A673 (cell line): ENCODE data around the gene FAM228B. TPM values are rescaled to one million over a fixed set of nuclear protein-coding genes. Genes with fewer than 3 reads are reported as not detected.
"Not testable (repeated sequence)": the region's sequence is repeated elsewhere in the genome, so short reads cannot be mapped to it uniquely, and the experiment has no call there.

Source experiments
- BruUV-seq: library from RNA; stranded (reverse); fragments of 400-500 nt; replicated peaks from 2 replicates; lab custom pipeline; 2021; lab: Mats Ljungman, UMichigan
- CTCF ChIA-PET: fragments of 300-600 bp; sonication (Branson Sonifier 250); formaldehyde crosslinking; loops from one replicate; lab custom pipeline; 2022; ENCODE audit warnings: antibody characterized with exemption; lab: Charles Lee
- POLR2A ChIA-PET: fragments of 300-600 bp; sonication (Branson Sonifier 250); formaldehyde crosslinking; loops from one replicate; lab custom pipeline; 2022; ENCODE audit warnings: antibody characterized with exemption; ENCODE audit not compliant: low non-redundant PET; lab: Charles Lee
- DNase-seq: peaks from one replicate; pipeline ENCODE4 v3.0.0-alpha.2; 2015; ENCODE audit warnings: low spot score
- H3K27ac ChIP-seq: fragments of 200-600 bp; sonication (generic); 2 replicates; pipeline ENCODE4 v1.5.1; 2016; ENCODE audit warnings: mixed run types, low read depth, mild to moderate bottlenecking, mixed read lengths, antibody characterized with exemption, low read length; ENCODE audit not compliant: poor library complexity, severe bottlenecking
- H3K27me3 ChIP-seq: fragments of 200-600 bp; sonication (generic); replicated peaks from 2 replicates; pipeline ENCODE4 v1.6.1; 2017; ENCODE audit warnings: mixed run types, low read depth, mild to moderate bottlenecking, mixed read lengths, antibody characterized with exemption, low read length; ENCODE audit not compliant: insufficient read depth, poor library complexity
- H3K36me3 ChIP-seq: fragments of 200-600 bp; sonication (generic); 2 replicates; pipeline ENCODE4 v1.6.1; 2016; ENCODE audit warnings: mixed run types, mild to moderate bottlenecking, mixed read lengths, antibody characterized with exemption, low read length; ENCODE audit not compliant: insufficient read depth, poor library complexity, severe bottlenecking
- H3K4me1 ChIP-seq: fragments of 200-600 bp; sonication (generic); 2 replicates; pipeline ENCODE4 v1.6.1; 2017; ENCODE audit warnings: mixed run types, mild to moderate bottlenecking, mixed read lengths, antibody characterized with exemption, low read length; ENCODE audit not compliant: insufficient read depth, poor library complexity, severe bottlenecking
- H3K4me3 ChIP-seq: fragments of 200-600 bp; sonication (generic); 2 replicates; pipeline ENCODE4 v1.5.1; 2016; ENCODE audit warnings: low read depth, mixed run types, mild to moderate bottlenecking, mixed read lengths, low read length; ENCODE audit not compliant: poor library complexity, severe bottlenecking
- H3K9me3 ChIP-seq: fragments of 200-600 bp; sonication (generic); 2 replicates; pipeline ENCODE4 v1.6.1; 2016; ENCODE audit warnings: mixed run types, low read depth, mild to moderate bottlenecking, mixed read lengths, antibody characterized with exemption, low read length; ENCODE audit not compliant: poor library complexity, severe bottlenecking
- EZH2 ChIP-seq: fragments of 200-600 bp; sonication (generic); IDR thresholded peaks from 2 replicates; pipeline ENCODE4 v1.6.1; 2017; ENCODE audit warnings: borderline replicate concordance, low read depth, mild to moderate bottlenecking, mixed read lengths, antibody characterized with exemption, low read length; ENCODE audit not compliant: poor library complexity, severe bottlenecking
- intact Hi-C: fragments of 100-400 bp; cut with micrococcal nuclease; formaldehyde crosslinking; loops from one replicate; pipeline ENCODE4 v1.10.0; 2022; ENCODE audit not compliant: unreplicated experiment
- total RNA-seq: library from RNA; stranded (reverse); gene quantifications from 2 replicates; pipeline ENCODE4 v1.2.3, GENCODE V29; 2021
- TF ChIP-seq, protein P1 (sequence below): fragments of 300-800, 200-600 bp; sonication (generic); conservative IDR thresholded peaks from 2 replicates; pipeline ENCODE4 v1.5.1; 2017; ENCODE audit warnings: low read depth, mild to moderate bottlenecking, antibody characterized with exemption, low read length, moderate library complexity, mixed read lengths

The FAM228B gene
- total RNA-seq, 1 experiment from 2014 or later, result 6.8 TPM

DNA sequence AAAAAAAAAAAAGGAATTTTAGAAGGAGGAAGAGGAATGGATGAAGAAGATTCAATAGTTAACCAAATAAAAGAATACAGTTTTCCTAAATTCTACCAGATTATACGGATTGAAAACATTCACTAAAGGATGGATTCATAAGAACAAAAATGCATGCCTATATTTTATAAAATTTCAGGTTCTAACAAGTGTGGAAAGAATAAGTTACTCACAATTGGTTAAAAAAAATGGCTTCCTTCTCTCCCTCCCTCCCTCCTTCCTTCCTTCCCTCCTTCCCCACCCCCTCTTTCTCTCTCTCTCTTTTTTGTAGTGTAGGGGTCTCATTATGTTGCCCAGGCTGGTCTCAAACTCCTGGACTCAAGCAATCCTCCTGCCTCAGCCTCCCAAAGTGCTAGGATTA lies 37.0 kb upstream of the FAM228B start:
- CTCF ChIA-PET, result no interaction called here
- no peak overlapping the region for H3K27ac ChIP-seq
- no peaks in the 10 kb centered on the region for H3K27me3 ChIP-seq
- H3K4me3 ChIP-seq, result no peak overlapping the region
- BruUV-seq, result no TSS peak
- peaks cover 4% of the 10 kb centered on the region for H3K4me1 ChIP-seq
- no peak for TF ChIP-seq EZH2
- TF ChIP-seq, protein P1, sequence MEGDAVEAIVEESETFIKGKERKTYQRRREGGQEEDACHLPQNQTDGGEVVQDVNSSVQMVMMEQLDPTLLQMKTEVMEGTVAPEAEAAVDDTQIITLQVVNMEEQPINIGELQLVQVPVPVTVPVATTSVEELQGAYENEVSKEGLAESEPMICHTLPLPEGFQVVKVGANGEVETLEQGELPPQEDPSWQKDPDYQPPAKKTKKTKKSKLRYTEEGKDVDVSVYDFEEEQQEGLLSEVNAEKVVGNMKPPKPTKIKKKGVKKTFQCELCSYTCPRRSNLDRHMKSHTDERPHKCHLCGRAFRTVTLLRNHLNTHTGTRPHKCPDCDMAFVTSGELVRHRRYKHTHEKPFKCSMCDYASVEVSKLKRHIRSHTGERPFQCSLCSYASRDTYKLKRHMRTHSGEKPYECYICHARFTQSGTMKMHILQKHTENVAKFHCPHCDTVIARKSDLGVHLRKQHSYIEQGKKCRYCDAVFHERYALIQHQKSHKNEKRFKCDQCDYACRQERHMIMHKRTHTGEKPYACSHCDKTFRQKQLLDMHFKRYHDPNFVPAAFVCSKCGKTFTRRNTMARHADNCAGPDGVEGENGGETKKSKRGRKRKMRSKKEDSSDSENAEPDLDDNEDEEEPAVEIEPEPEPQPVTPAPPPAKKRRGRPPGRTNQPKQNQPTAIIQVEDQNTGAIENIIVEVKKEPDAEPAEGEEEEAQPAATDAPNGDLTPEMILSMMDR, result no peak
- no peaks in the 10 kb centered on the region for H3K36me3 ChIP-seq
- POLR2A ChIA-PET, result no interaction called here
- no peaks in the 10 kb centered on the region for H3K9me3 ChIP-seq
- intact Hi-C loops, result no loop called here
- no peak for DNase-seq

DNA sequence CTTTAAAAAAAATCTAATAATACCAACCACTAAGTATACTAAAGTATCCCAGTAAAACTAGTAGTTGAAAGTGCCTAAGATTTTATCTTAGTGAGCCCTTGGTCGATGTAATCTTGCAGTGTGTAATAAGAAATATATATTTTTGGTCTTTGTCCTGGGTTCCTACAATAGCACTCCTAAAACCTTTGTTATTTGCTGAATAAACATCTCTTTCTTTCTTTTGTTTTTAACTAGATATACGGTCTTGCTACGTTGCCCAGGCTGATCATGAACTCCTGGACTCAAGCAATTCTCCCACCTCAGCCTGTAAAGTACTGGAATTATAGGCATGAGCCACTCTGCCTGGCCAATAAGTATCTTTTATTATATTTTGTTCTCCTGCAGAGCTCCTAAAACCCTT lies 36.2 kb upstream of the FAM228B start:
- no peak overlapping the region for H3K4me3 ChIP-seq
- no peak for DNase-seq
- CTCF ChIA-PET, result no interaction called here
- H3K27ac ChIP-seq, result no peak overlapping the region
- intact Hi-C loops, result no loop called here
- TF ChIP-seq, protein P1, result no peak
- no peak for TF ChIP-seq EZH2
- no TSS peak for BruUV-seq
- H3K27me3 ChIP-seq, result no peaks in the 10 kb centered on the region
- peaks cover 4% of the 10 kb centered on the region for H3K4me1 ChIP-seq
- no peaks in the 10 kb centered on the region for H3K9me3 ChIP-seq
- no peaks in the 10 kb centered on the region for H3K36me3 ChIP-seq
- POLR2A ChIA-PET, result no interaction called here

- DNase-seq, result no peak
- intact Hi-C loops, result no loop called here
- POLR2A ChIA-PET, result no interaction called here
- TF ChIP-seq, protein P1, result no peak
- no peak for TF ChIP-seq EZH2
- H3K27me3 ChIP-seq, result no peaks in the 10 kb centered on the region
- H3K4me1 ChIP-seq, result peaks cover 2% of the 10 kb centered on the region
- no peaks in the 10 kb centered on the region for H3K36me3 ChIP-seq
- H3K27ac ChIP-seq, result no peak overlapping the region
- no TSS peak for BruUV-seq
- CTCF ChIA-PET, result no interaction called here
- no peaks in the 10 kb centered on the region for H3K9me3 ChIP-seq
- no peak overlapping the region for H3K4me3 ChIP-seq
Observed at GRCh38 chr2:24088821-24089359, 34.4 kb upstream of the FAM228B start.

DNA sequence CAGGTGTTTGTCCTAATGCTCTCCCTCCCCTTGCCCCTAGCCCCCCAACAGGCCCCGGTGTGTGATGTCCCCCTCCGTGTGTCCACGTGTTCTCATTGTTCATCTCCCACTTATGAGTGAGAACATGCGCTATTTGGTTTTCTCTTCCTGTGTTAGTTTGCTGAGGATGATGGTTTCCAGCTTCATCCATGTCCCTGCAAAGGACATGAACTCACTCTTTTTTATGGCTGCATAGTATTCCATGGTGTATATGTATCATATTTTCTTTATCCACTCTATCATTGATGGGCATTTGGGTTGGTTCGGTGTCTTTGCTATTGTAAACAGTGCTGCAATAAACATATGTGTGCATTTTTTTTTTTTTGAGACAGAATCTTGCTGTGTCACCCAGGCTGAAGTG lies 30.0 kb upstream of the FAM228B start:
- BruUV-seq, H3K36me3 ChIP-seq, H3K9me3 ChIP-seq, CTCF ChIA-PET, H3K4me1 ChIP-seq, H3K27me3 ChIP-seq, H3K27ac ChIP-seq, intact Hi-C loops, DNase-seq, H3K4me3 ChIP-seq, POLR2A ChIA-PET: not testable (repeated sequence)

DNA sequence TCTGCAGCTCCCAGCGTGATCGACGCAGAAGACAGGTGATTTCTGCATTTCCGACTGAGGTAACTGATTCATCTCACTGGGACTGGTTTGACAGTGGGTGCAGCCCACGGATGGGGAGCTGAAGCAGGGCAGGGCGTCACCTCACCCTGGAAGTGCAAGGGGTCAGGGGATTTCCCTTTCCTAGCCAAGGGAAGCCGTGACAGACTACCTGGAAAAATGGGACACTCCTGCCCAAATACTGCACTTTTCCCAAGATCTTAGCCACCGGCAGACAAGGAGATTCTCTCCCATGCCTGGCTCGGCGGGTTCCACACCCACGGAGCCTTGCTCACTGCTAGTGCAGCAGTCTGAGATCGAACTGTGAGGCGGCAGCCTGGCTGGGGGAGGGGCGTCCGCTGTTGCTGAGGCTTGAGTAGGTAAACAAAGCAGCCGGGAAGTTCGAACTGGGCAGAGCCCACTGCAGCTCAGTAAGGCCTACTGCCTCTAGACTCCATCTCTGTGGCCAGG lies 28.0 kb upstream of the FAM228B start:
- BruUV-seq, H3K27ac ChIP-seq, DNase-seq, H3K4me1 ChIP-seq, H3K4me3 ChIP-seq, intact Hi-C loops, H3K9me3 ChIP-seq, H3K27me3 ChIP-seq, POLR2A ChIA-PET, H3K36me3 ChIP-seq, CTCF ChIA-PET: not testable (repeated sequence)
